AG09319 (cell line): Measurements from ENCODE around the gene SAPCD1.

ENCODE experiments used
- DNase-seq: peaks from one replicate; pipeline ENCODE4 v3.0.0-alpha.2; 2010; ENCODE audit warnings: low read depth; ENCODE audit errors: extremely low read depth
- CTCF ChIP-seq: IDR thresholded peaks from 2 replicates; pipeline ENCODE4 v1.5.1; 2011; ENCODE audit warnings: low read depth, mild to moderate bottlenecking, inconsistent platforms, low read length, moderate library complexity

The SAPCD1 gene

GRCh38 chr6:31762356-31762755, at the start of gene SAPCD1:
Gene SAPCD1 (plus strand): TSS chr6:31762656. CDS start chr6:31763055, 399 bp downstream.
- no peak for TF ChIP-seq CTCF
- DNase-seq = no peak

DNA sequence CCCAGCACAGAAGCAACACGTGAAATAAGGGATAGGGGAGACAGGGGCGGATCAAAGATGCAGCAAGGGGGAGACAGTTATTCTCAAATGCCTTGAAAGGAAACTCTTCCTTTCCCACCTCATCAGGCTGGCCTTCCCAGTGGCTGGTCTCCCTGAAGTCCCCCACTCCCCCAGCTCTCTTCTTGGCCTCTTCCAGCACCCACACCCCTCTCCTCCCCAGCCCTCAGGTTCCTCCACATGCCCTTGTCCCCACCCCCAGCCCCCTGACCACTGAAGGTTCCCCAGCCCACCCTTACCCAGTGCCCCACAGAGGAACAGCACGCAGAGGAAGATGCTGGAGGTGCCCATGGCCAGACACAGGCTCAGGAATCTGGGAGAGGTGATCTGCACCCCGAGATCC, 49.0 kb upstream of the SAPCD1 start:
- no peak for DNase-seq
- TF ChIP-seq CTCF = no peak

- TF ChIP-seq CTCF = no peak
- no peak for DNase-seq
Measured at GRCh38 chr6:31713991-31714684, 48.3 kb upstream of the SAPCD1 start.

DNA sequence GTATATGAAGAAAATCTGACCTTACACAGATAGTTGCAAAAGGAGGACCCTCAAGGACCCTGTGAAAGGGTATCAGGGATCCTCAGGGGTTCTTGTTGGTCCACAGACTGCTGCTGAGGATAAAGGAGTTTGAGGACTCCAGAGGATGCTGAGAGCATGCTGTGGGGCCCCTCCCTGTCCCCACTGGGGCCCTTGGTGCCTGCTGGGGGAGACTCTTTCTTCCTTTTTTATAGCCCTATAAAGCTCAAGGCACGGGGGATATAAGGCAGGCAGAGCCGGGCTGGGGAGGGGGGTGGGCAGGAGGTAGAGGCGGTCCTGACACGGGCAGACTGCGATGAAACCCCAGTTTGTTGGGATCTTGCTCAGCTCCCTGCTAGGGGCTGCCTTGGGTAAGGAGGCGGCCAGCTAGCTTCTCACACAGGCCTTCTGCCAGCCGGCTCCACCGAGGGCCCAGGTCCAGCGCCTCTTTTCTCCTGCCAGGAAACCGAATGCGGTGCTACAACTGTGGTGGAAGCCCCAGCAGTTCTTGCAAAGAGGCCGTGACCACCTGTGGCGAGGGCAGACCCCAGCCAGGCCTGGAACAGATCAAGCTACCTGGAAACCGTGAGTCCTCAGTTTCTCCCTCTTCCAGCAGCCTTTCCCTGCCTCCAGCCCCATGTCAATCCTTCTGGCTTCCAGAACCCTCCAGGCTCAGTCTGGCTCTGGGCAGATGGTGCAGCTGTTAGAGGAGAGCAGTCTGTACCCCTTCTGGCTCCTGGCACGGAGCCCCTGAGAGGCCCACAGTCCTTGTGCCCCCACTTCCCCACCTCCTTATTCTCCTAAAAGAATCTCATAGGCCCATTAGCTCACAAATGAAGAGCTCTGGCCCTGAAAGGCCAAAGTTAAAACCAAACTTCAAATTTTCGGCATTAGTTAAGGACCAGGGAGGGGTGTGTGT, 47.2 kb upstream of the SAPCD1 start, which contains the start of gene LY6G6D:
LY6G6D (plus strand) TSS at position 327 of the 937 bp plus-strand sequence; CDS start at position 335, 8 bp downstream.
- DNase-seq = no peak
- no peak for TF ChIP-seq CTCF

GRCh38 chr6:31717499-31718222, 44.8 kb upstream of the SAPCD1 start:
- no peak for TF ChIP-seq CTCF
- no peak for DNase-seq

DNA sequence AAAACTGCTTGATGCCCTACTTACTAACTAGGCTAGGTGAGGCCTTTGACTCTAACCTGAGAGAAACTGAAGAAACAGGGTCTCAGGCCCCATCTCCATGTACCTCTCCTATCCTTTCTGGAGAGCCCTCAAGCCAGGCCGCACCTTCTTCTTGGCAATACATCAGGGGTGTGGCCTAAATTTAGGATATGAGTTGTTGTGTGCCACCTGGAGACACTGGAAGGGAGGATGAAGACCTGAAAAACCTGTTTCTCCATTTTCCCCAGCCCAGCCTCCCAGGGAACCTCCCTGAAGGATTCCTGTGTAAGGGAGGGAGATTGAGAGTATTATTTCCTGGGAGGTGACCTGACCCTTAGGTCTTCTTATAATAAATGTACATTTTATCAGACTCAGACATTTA, 44.2 kb upstream of the SAPCD1 start:
- no peak for DNase-seq
- TF ChIP-seq CTCF = no peak
